Cardiac muscle cell (in vitro differentiated cells and primary cell): ENCODE measurements around the gene PTGFRN. TPM values are rescaled to one million over a fixed set of nuclear protein-coding genes. Genes with fewer than 3 reads are reported as not detected.
"Not testable (repeated sequence)": the region's sequence is repeated elsewhere in the genome, so short reads cannot be mapped to it uniquely, and the experiment has no call there.

Experiments
- DNase-seq, 2 donors: peaks; one replicate each; pipeline versions ENCODE4 v3.0.0 to v3.0.0-alpha.2; 2010 to 2017; ENCODE audit warnings: low read depth in 1 of 2, low spot score in 1 of 2
- H3K27ac ChIP-seq: fragments of 200-600 bp; sonication (generic); 2 replicates; pipeline ENCODE4 v1.5.1; 2016
- H3K27me3 ChIP-seq: fragments of 200-600 bp; sonication (generic); 2 replicates; pipeline ENCODE4 v1.6.0; 2016; ENCODE audit warnings: control low read depth
- H3K36me3 ChIP-seq: fragments of 200-600 bp; sonication (generic); 2 replicates; pipeline ENCODE4 v1.5.1; 2016; ENCODE audit warnings: control low read depth
- H3K4me1 ChIP-seq: fragments of 200-600 bp; sonication (generic); 2 replicates; pipeline ENCODE4 v1.8.1; 2017; ENCODE audit warnings: low read depth, mild to moderate bottlenecking, mixed run types
- H3K4me3 ChIP-seq: fragments of 200-600 bp; sonication (generic); 2 replicates; pipeline ENCODE4 v1.5.1; 2016; ENCODE audit warnings: mild to moderate bottlenecking
- H3K9me3 ChIP-seq: fragments of 200-600 bp; sonication (generic); 2 replicates; pipeline ENCODE4 v1.5.1; 2017; ENCODE audit warnings: low read depth, mild to moderate bottlenecking, control low read depth
- CTCF ChIP-seq: IDR thresholded peaks from 2 replicates; pipeline ENCODE4 v1.5.1; 2012; ENCODE audit warnings: low read depth, mild to moderate bottlenecking, low read length
- polyA plus RNA-seq: library from polyadenylated mRNA; unstranded; fragments of >200 nt; fragmentation: Nextera tagmentation; extraction: Ambion mirVana; gene quantifications from 2 replicates; pipeline ENCODE4 v1.2.1, GENCODE V29; 2016
- total RNA-seq: library from RNA; depleted of rRNA; stranded (reverse); fragments of >200 nt; gene quantifications from 2 replicates; pipeline ENCODE4 v1.2.3, GENCODE V29; 2016

PTGFRN gene
- total and polyA plus RNA-seq, 2 experiments from 2014 or later, result 47.5 to 72.4 TPM

DNA sequence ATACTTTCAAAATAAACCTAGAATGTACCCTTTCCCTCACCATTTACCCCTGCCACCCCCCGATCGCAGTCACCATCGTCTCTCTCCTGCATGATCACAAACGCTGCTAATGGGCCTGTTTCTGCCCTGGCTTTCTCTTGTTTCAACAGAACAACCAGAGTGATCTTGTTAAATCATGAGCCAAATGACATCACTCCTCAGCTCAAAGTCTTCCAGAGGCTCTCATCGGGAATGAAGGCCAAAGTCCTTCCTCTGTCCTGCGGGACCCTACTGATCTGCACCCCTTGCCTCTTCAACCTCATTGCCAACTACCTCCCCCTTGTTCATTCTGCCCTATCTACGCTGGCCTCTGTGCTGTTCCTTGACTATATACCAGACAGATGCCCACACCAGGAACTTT lies 39.4 kb upstream of the PTGFRN start:
- Histone ChIP-seq H3K27me3 (no peaks in the 10 kb centered on the region), H3K9me3 (no peaks in the 10 kb centered on the region), H3K4me1 (no peaks in the 10 kb centered on the region), H3K4me3 (no peak overlapping the region), H3K27ac (no peak overlapping the region), H3K36me3 (no peaks in the 10 kb centered on the region)
- no peak for TF ChIP-seq CTCF
- no peak for DNase-seq

DNA sequence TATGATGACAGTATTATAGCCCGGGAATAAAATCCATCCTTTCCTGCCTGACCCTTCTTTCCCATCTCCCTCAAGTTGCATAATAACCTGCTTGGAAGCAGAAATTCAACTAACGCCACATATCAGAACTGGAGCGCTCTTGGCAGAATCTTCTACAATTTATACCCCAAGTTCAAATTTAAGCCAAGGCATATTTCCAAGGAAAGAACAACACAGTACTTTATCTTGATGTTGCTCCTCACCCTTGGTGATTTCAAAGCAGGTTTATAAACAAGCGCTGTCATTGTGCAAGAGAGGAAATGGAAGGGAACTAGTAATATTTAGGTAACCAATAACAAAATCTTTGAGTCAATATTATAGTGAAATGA lies 38.0 kb upstream of the PTGFRN start:
- H3K4me1 ChIP-seq, result no peaks in the 10 kb centered on the region
- no peaks in the 10 kb centered on the region for H3K27me3 ChIP-seq
- H3K27ac ChIP-seq, result no peak overlapping the region
- DNase-seq, result peak in 1 of 2 donors; percentile 83
- TF ChIP-seq CTCF, result no peak
- H3K9me3 ChIP-seq, result no peaks in the 10 kb centered on the region
- H3K4me3 ChIP-seq, result no peak overlapping the region
- H3K36me3 ChIP-seq, result no peaks in the 10 kb centered on the region

- no peak for TF ChIP-seq CTCF
- Histone ChIP-seq H3K27ac (no peak overlapping the region), H3K36me3 (no peaks in the 10 kb centered on the region), H3K9me3 (no peaks in the 10 kb centered on the region), H3K4me3 (no peak overlapping the region), H3K27me3 (no peaks in the 10 kb centered on the region), H3K4me1 (peaks cover 15% of the 10 kb centered on the region)
- no peak for DNase-seq
These were observed 35.9 kb upstream of the PTGFRN start for GRCh38 chr1:116873680-116874271.

DNA sequence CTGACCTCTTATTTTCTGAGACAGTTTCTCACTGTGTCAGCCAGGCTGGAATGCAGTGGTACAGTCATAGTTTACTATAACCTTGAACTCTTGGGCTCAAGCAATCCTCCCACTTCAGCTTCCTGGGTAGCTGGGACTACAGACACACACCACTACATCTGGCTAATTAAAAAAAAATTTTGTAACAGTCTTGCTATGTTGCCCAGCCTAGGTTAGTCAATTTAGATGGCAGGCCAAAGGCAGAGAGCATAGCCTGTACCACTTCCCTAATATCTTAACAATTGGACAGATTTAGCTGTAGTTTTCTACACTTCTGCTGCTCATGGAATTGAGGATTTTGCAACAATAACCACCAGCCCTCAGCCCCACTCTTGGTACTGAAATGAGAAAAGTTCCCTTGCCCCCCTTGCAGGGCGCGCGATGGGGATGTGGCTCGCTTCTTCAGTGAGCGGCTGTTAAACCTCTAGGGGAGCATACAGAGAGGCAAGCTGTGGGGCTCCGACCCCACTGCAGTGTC lies 34.9 kb upstream of the PTGFRN start:
- H3K27ac ChIP-seq, result no peak overlapping the region
- H3K36me3 ChIP-seq, result no peaks in the 10 kb centered on the region
- peaks cover 22% of the 10 kb centered on the region for H3K4me1 ChIP-seq
- no peak overlapping the region for H3K4me3 ChIP-seq
- no peak for DNase-seq
- TF ChIP-seq CTCF, result no peak
- H3K9me3 ChIP-seq, result no peaks in the 10 kb centered on the region
- H3K27me3 ChIP-seq, result no peaks in the 10 kb centered on the region

GRCh38 chr1:116875391-116875790 lies 34.3 kb upstream of the PTGFRN start:
- Histone ChIP-seq H3K27me3 (no peaks in the 10 kb centered on the region), H3K36me3 (no peaks in the 10 kb centered on the region), H3K4me1 (peaks cover 26% of the 10 kb centered on the region), H3K4me3 (no peak overlapping the region), H3K9me3 (no peaks in the 10 kb centered on the region), H3K27ac (no peak overlapping the region)
- no peak for TF ChIP-seq CTCF
- DNase-seq, result no peak

DNA sequence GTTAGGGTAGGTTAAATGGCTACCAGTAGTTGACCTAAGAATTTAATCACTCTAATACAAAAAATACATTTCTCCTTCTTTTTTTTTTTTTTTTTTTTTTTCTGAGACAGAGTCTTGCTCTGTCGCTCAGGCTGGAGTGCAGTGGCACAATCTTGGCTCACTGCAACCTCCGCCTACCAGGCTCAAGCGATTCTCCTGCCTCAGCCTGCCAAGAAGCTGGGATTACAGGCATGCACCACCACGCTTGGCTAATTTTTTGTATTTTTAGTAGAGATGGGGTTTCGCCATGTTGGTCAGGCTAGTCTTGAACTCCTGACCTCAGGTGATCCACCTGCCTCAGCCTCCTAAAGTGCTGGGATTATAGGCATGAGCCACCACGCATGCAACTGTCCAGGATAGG lies 33.8 kb upstream of the PTGFRN start:
- H3K9me3 ChIP-seq, H3K4me3 ChIP-seq, H3K27me3 ChIP-seq, H3K36me3 ChIP-seq, DNase-seq, H3K27ac ChIP-seq: not testable (repeated sequence)
- peaks cover 26% of the 10 kb centered on the region for H3K4me1 ChIP-seq
